HepG2 (cell line): ENCODE results near the gene TBC1D2B. TPM values are rescaled to one million over a fixed set of nuclear protein-coding genes. Genes with fewer than 3 reads are reported as not detected.

Source experiments
- ATAC-seq: fragments of 200-7000 bp; cut with Tn5 transposase; 3 replicates; pipeline ENCODE4 v1.9.1; 2020; ENCODE audit warnings: mild to moderate bottlenecking, moderate library complexity
- BruUV-seq: library from RNA; stranded (reverse); fragments of 400-500 nt; replicated peaks from 2 replicates; lab custom pipeline; 2021; lab: Mats Ljungman, UMichigan
- CTCF ChIA-PET: fragments of 300-600 bp; formaldehyde crosslinking; extraction: SDS; loops from one replicate; lab custom pipeline; 2021; ENCODE audit warnings: low total read pairs, inconsistent platforms, low intra/inter-chr PET ratio; lab: Yijun Ruan, JAX
- POLR2A ChIA-PET: fragments of 350-600 bp; sonication (Branson Sonifier 250); formaldehyde crosslinking; loops from one replicate; lab custom pipeline; 2020; ENCODE audit warnings: antibody characterized with exemption, inconsistent platforms; lab: Yijun Ruan, JAX
- DNase-seq: peaks from one replicate; pipeline ENCODE4 v3.0.0-alpha.2; 2015; ENCODE audit warnings: low spot score
- FAIRE-seq: peaks from 3 replicates; lab custom pipeline; 2011; peaks lifted over from hg19 to GRCh38; lab: Jason Lieb, UNC
- H2AFZ ChIP-seq: one replicate; pipeline ENCODE4 v1.6.1; 2011; ENCODE audit warnings: low read length, inconsistent platforms
- H3K27ac ChIP-seq: fragments of 300-600 bp; 3 replicates; pipeline ENCODE4 v1.8.0; 2011; ENCODE audit warnings: mixed run types, mild to moderate bottlenecking, mixed read lengths, low read length, inconsistent platforms; ENCODE audit not compliant: insufficient read depth; ENCODE audit errors: extremely low read length
- H3K27me3 ChIP-seq, 2 experiments: fragments of 200-600 bp in 1 of 2; 2 replicates in 1 of 2; 3 replicates in 1 of 2; pipeline versions ENCODE4 v1.6.0 to v1.8.0; 2011; ENCODE audit warnings: low read length in 2 of 2, mild to moderate bottlenecking in 2 of 2, moderate library complexity in 2 of 2, inconsistent platforms in 1 of 2; ENCODE audit not compliant: insufficient read depth in 2 of 2, control insufficient read depth in 1 of 2
- H3K36me3 ChIP-seq, 2 experiments: fragments of 200-600 bp in 1 of 2; replicated peaks in 1 of 2; 2 replicates in 1 of 2; 3 replicates in 1 of 2; pipeline versions ENCODE4 v1.5.1 to v1.8.0; 2011; ENCODE audit warnings: low read length in 2 of 2, inconsistent platforms in 1 of 2; ENCODE audit not compliant: insufficient read depth in 2 of 2, control insufficient read depth in 1 of 2
- H3K4me1 ChIP-seq: 2 replicates; pipeline ENCODE4 v1.5.1; 2012; ENCODE audit warnings: low read length, inconsistent platforms; ENCODE audit not compliant: insufficient read depth
- H3K4me2 ChIP-seq: 2 replicates; pipeline ENCODE4 v1.6.0; 2011; ENCODE audit warnings: low read depth, low read length, inconsistent platforms
- H3K4me3 ChIP-seq, 3 experiments: fragments of 200-600 bp in 1 of 3; sonication (generic), shearing (Covaris generic) in 1 of 3; replicated peaks in 1 of 3; 2 replicates each; pipeline ENCODE4 v1.5.1; 2011 to 2016; ENCODE audit warnings: low read length in 3 of 3, inconsistent platforms in 2 of 3, low read depth in 2 of 3, mild to moderate bottlenecking in 2 of 3, control low read depth in 1 of 3, mixed read lengths in 1 of 3; ENCODE audit not compliant: insufficient read depth in 1 of 3
- H3K79me2 ChIP-seq: one replicate; pipeline ENCODE4 v1.6.1; 2011; ENCODE audit warnings: low read length, inconsistent platforms; ENCODE audit not compliant: insufficient read depth
- H3K9ac ChIP-seq: 2 replicates; pipeline ENCODE4 v1.6.0; 2011; ENCODE audit warnings: mild to moderate bottlenecking, low read depth, low read length, inconsistent platforms; ENCODE audit not compliant: insufficient read depth
- H3K9me3 ChIP-seq: 2 replicates; pipeline ENCODE4 v1.5.1; 2012; ENCODE audit warnings: mild to moderate bottlenecking, low read length
- H4K20me1 ChIP-seq: 2 replicates; pipeline ENCODE4 v1.6.0; 2011; ENCODE audit warnings: inconsistent platforms, mild to moderate bottlenecking, low read length, moderate library complexity; ENCODE audit not compliant: insufficient read depth
- ATRX ChIP-seq: sonication (generic); formaldehyde crosslinking; IDR thresholded peaks from 2 replicates; pipeline ENCODE4 v1.4.0; 2020; ENCODE audit warnings: missing genetic modification reagents, borderline replicate concordance
- BORCS8-MEF2B ChIP-seq: sonication (generic); formaldehyde crosslinking; IDR thresholded peaks from 2 replicates; pipeline ENCODE4 v1.8.0; 2022; ENCODE audit warnings: mild to moderate bottlenecking, missing genetic modification reagents
- CENPBD1 ChIP-seq: sonication (generic); formaldehyde crosslinking; IDR thresholded peaks from 2 replicates; pipeline ENCODE4 v1.8.0; 2022; ENCODE audit warnings: missing genetic modification reagents, low read depth, mild to moderate bottlenecking, borderline replicate concordance
- CREB3 ChIP-seq: sonication (generic); formaldehyde crosslinking; IDR thresholded peaks from 2 replicates; pipeline ENCODE4 v1.5.0; 2020; ENCODE audit warnings: missing genetic modification reagents
- HMGA1 ChIP-seq: sonication (generic); formaldehyde crosslinking; conservative IDR thresholded peaks from 2 replicates; pipeline ENCODE4 v1.4.0; 2020; ENCODE audit warnings: missing genetic modification reagents
- HOMEZ ChIP-seq: IDR thresholded peaks from 2 replicates; pipeline ENCODE4 v1.6.1; 2016; ENCODE audit warnings: low read depth
- MTA3 ChIP-seq: sonication (generic); formaldehyde crosslinking; IDR thresholded peaks from 2 replicates; pipeline ENCODE4 v1.4.0; 2020; ENCODE audit warnings: missing genetic modification reagents
- PLRG1 ChIP-seq: fragments of 450-650 bp; conservative IDR thresholded peaks from 2 replicates; pipeline ENCODE4 v1.6.1; 2016
- RCOR2 ChIP-seq: IDR thresholded peaks from 2 replicates; pipeline ENCODE4 v1.6.1; 2016; ENCODE audit warnings: missing biosample characterization, missing genetic modification reagents
- RFX1 ChIP-seq: fragments of 450-650 bp; IDR thresholded peaks from 2 replicates; pipeline ENCODE4 v1.6.1; 2017
- SP5 ChIP-seq: IDR thresholded peaks from 2 replicates; pipeline ENCODE4 v1.6.1; 2016; ENCODE audit warnings: low read depth, borderline replicate concordance
- SUZ12 ChIP-seq: fragments of 150-350 bp; IDR thresholded peaks from 2 replicates; pipeline ENCODE4 v1.6.1; 2014; ENCODE audit warnings: low read depth, low read length
- TEF ChIP-seq: sonication (generic); formaldehyde crosslinking; IDR thresholded peaks from 2 replicates; pipeline ENCODE4 v1.5.0; 2020; ENCODE audit warnings: missing genetic modification reagents
- XBP1 ChIP-seq: sonication (generic); formaldehyde crosslinking; IDR thresholded peaks from 2 replicates; pipeline ENCODE4 v1.5.0; 2020; ENCODE audit warnings: missing genetic modification reagents
- ZFP36L1 ChIP-seq: sonication (generic); formaldehyde crosslinking; IDR thresholded peaks from 2 replicates; pipeline ENCODE4 v1.8.0; 2022; ENCODE audit warnings: mild to moderate bottlenecking, missing genetic modification reagents, moderate library complexity
- ZNF331 ChIP-seq: sonication (generic); formaldehyde crosslinking; IDR thresholded peaks from 2 replicates; pipeline ENCODE4 v1.4.0; 2020; ENCODE audit warnings: missing genetic modification reagents
- ZNF512 ChIP-seq: sonication (generic); formaldehyde crosslinking; IDR thresholded peaks from 2 replicates; pipeline ENCODE4 v1.4.0; 2020; ENCODE audit warnings: mild to moderate bottlenecking, missing genetic modification reagents
- ZNF737 ChIP-seq: sonication (generic); formaldehyde crosslinking; IDR thresholded peaks from 2 replicates; pipeline ENCODE4 v1.5.0; 2020; ENCODE audit warnings: missing genetic modification reagents, mild to moderate bottlenecking, borderline replicate concordance
- WGBS: methylation state at CpG from one replicate; pipeline ENCODE4 v1.1.6; 2017; ENCODE audit warnings: low lambda C conversion rate; 5-methylcytosine and 5-hydroxymethylcytosine counted together
- in situ Hi-C: cut with HindIII; loops from 2 replicates; pipeline ENCODE4 v1.10.0; 2017; ENCODE audit warnings: low pct_unique_long_range_greater_than_20kb; ENCODE audit not compliant: extremely low pct_ligation_motif_present
- intact Hi-C: fragments of 100-400 bp; cut with micrococcal nuclease; formaldehyde crosslinking; loops from one replicate; pipeline ENCODE4 v1.10.0; 2022; ENCODE audit not compliant: unreplicated experiment
- polyA plus RNA-seq, 8 experiments: library from polyadenylated mRNA; depleted of rRNA in 3 of 8; stranded (reverse) in 7 of 8; unstranded in 1 of 8; fragments of >200 nt; fragmentation: Illumina TruSeq in 4 of 8; extraction: Trizol in 4 of 8; gene quantifications; 2 replicates each; pipeline versions ENCODE4 v1.2.1 to v1.2.3, GENCODE V29; 2011 to 2016; ENCODE audit warnings: low read depth in 4 of 8, missing spikeins in 1 of 8, mixed read lengths in 1 of 8; ENCODE audit not compliant: insufficient read depth in 1 of 8
- total RNA-seq, 5 experiments: library from RNA; depleted of rRNA; stranded (reverse); fragments of >200 nt; fragmentation: Illumina TruSeq; extraction: Trizol; gene quantifications; 2 replicates each; pipeline ENCODE4 v1.2.3, GENCODE V29; 2016; ENCODE audit warnings: low read depth in 1 of 5

The TBC1D2B gene
- total and polyA plus RNA-seq, 2 of the 13 experiments (the other 11 are each of a cell fraction or from before 2014, with no cell fraction given), result 10.1 to 14.4 TPM

GRCh38 chr15:78063970-78064385 lies 13.5 kb downstream of the TBC1D2B start:
- H3K27ac ChIP-seq, result no peak overlapping the region
- TF ChIP-seq ZNF331 (no peak), XBP1 (CRISPR knock-in tag) (no peak), CENPBD1 (no peak), PLRG1 (no peak), SP5 (CRISPR knock-in tag) (no peak), ATRX (CRISPR knock-in tag) (no peak), CREB3 (CRISPR knock-in tag) (no peak), BORCS8-MEF2B (CRISPR knock-in tag) (no peak), ZFP36L1 (CRISPR knock-in tag) (no peak), RCOR2 (no peak), RFX1 (no peak), SUZ12 (no peak), TEF (CRISPR knock-in tag) (no peak), HOMEZ (CRISPR knock-in tag) (no peak), MTA3 (CRISPR knock-in tag) (no peak), HMGA1 (CRISPR knock-in tag) (no peak), ZNF512 (CRISPR knock-in tag) (no peak), ZNF737 (CRISPR knock-in tag) (no peak)
- H3K4me1 ChIP-seq, result peaks cover 81% of the 10 kb centered on the region

More at GRCh38 chr15:78063970-78064385, 13.5 kb downstream of the TBC1D2B start:
- BruUV-seq, result no TSS peak
- ChIA-PET CTCF (no interaction called here), POLR2A (no interaction called here)
- no peaks in the 10 kb centered on the region for H3K9me3 ChIP-seq
- no peak overlapping the region for H3K4me2 ChIP-seq
- H2AFZ ChIP-seq, result no peak overlapping the region
- H3K9ac ChIP-seq, result no peak overlapping the region
- intact Hi-C loops, result no loop called here
- H3K4me3 ChIP-seq, result no peak overlapping the region
- no peaks in the 10 kb centered on the region for H3K36me3 ChIP-seq
- H4K20me1 ChIP-seq, result no peaks in the 10 kb centered on the region
- H3K79me2 ChIP-seq, result peaks cover 58% of the 10 kb centered on the region
- 95% methylated on average over 5 of the region's 5 CpGs for WGBS
- H3K27me3 ChIP-seq, result no peaks in the 10 kb centered on the region
- DNase-seq, result no peak
- FAIRE-seq, result no peak
- no peak for ATAC-seq
- in situ Hi-C loops, result no loop called here
